GM23248 (cell line): Measurements from ENCODE around the gene RNFT2. TPM values are rescaled to one million over a fixed set of nuclear protein-coding genes. Genes with fewer than 3 reads are reported as not detected.

ENCODE experiments used
- DNase-seq: peaks from one replicate; pipeline ENCODE4 v3.0.0-alpha.2; 2015
- H2AFZ ChIP-seq: fragments of 200-600 bp; sonication (generic); 2 replicates; pipeline ENCODE4 v1.6.1; 2016; ENCODE audit warnings: antibody characterized with exemption
- H3F3A ChIP-seq: fragments of 200-600 bp; sonication (generic); 2 replicates; pipeline ENCODE4 v1.6.1; 2016; ENCODE audit warnings: mild to moderate bottlenecking, antibody characterized with exemption, mixed run types; ENCODE audit not compliant: insufficient read depth
- H3K27ac ChIP-seq: fragments of 200-600 bp; sonication (generic); 2 replicates; pipeline ENCODE4 v1.5.1; 2016; ENCODE audit warnings: mild to moderate bottlenecking
- H3K27me3 ChIP-seq: fragments of 200-600 bp; sonication (generic); replicated peaks from 2 replicates; pipeline ENCODE4 v1.6.1; 2016; ENCODE audit warnings: mild to moderate bottlenecking; ENCODE audit not compliant: insufficient read depth
- H3K36me3 ChIP-seq: fragments of 200-600 bp; sonication (generic); 2 replicates; pipeline ENCODE4 v1.6.1; 2016; ENCODE audit warnings: low read depth, mild to moderate bottlenecking
- H3K4me1 ChIP-seq: fragments of 200-600 bp; sonication (generic); 2 replicates; pipeline ENCODE4 v1.6.1; 2016; ENCODE audit warnings: mild to moderate bottlenecking; ENCODE audit not compliant: insufficient read depth
- H3K4me2 ChIP-seq: fragments of 200-600 bp; sonication (generic); one replicate; pipeline ENCODE4 v1.6.1; 2016; ENCODE audit warnings: mild to moderate bottlenecking; ENCODE audit not compliant: unreplicated experiment
- H3K4me3 ChIP-seq: fragments of 200-600 bp; sonication (generic); 2 replicates; pipeline ENCODE4 v1.5.1; 2016; ENCODE audit warnings: mild to moderate bottlenecking
- H3K79me2 ChIP-seq: fragments of 200-600 bp; sonication (generic); 2 replicates; pipeline ENCODE4 v1.6.1; 2016; ENCODE audit warnings: mild to moderate bottlenecking; ENCODE audit not compliant: insufficient read depth
- H3K9ac ChIP-seq: fragments of 200-600 bp; sonication (generic); 2 replicates; pipeline ENCODE4 v1.6.1; 2016; ENCODE audit warnings: mild to moderate bottlenecking
- H3K9me2 ChIP-seq: fragments of 200-600 bp; sonication (generic); 2 replicates; pipeline ENCODE4 v1.6.1; 2016; ENCODE audit warnings: mixed run types, mild to moderate bottlenecking, moderate library complexity; ENCODE audit not compliant: insufficient read depth
- H3K9me3 ChIP-seq: fragments of 200-600 bp; sonication (generic); one replicate; pipeline ENCODE4 v1.6.1; 2017; ENCODE audit warnings: low read depth
- H4K20me1 ChIP-seq: fragments of 200-600 bp; sonication (generic); 2 replicates; pipeline ENCODE4 v1.6.0; 2016; ENCODE audit not compliant: insufficient read depth
- EZH2 ChIP-seq: fragments of 200-600 bp; sonication (generic); IDR thresholded peaks from 2 replicates; pipeline ENCODE4 v1.6.1; 2018; ENCODE audit warnings: antibody characterized with exemption, mild to moderate bottlenecking; ENCODE audit not compliant: insufficient read depth, poor library complexity, severe bottlenecking
- EZH2phosphoT487 ChIP-seq: fragments of 200-600 bp; sonication (generic); IDR thresholded peaks from 2 replicates; pipeline ENCODE4 v1.6.1; 2018; ENCODE audit warnings: antibody characterized with exemption, moderate library complexity, mild to moderate bottlenecking, low read depth; ENCODE audit not compliant: insufficient read depth
- WGBS, 2 experiments: methylation state at CpG; one replicate each; pipeline ENCODE4 v1.1.6; 2015 to 2017; ENCODE audit warnings: low lambda C conversion rate in 2 of 2, low coverage in 1 of 2; ENCODE audit errors: missing lambda C conversion rate in 2 of 2; 5-methylcytosine and 5-hydroxymethylcytosine counted together
- in situ Hi-C: fragments of 300-500 bp; cut with MboI; formaldehyde crosslinking; loops from 2 replicates; pipeline ENCODE4 v1.15.0; 2020
- polyA plus RNA-seq: library from polyadenylated mRNA; unstranded; fragments of >200 nt; fragmentation: Nextera tagmentation; extraction: Ambion mirVana; gene quantifications from 2 replicates; pipeline ENCODE4 v1.2.1, GENCODE V29; 2016
- total RNA-seq: library from RNA; depleted of rRNA; stranded (reverse); fragments of >200 nt; shearing (Covaris generic); gene quantifications from 2 replicates; pipeline ENCODE4 v1.2.3, GENCODE V29; 2014

Gene RNFT2
- total and polyA plus RNA-seq, 2 experiments from 2014 or later, result 0.24 to 0.43 TPM

DNA sequence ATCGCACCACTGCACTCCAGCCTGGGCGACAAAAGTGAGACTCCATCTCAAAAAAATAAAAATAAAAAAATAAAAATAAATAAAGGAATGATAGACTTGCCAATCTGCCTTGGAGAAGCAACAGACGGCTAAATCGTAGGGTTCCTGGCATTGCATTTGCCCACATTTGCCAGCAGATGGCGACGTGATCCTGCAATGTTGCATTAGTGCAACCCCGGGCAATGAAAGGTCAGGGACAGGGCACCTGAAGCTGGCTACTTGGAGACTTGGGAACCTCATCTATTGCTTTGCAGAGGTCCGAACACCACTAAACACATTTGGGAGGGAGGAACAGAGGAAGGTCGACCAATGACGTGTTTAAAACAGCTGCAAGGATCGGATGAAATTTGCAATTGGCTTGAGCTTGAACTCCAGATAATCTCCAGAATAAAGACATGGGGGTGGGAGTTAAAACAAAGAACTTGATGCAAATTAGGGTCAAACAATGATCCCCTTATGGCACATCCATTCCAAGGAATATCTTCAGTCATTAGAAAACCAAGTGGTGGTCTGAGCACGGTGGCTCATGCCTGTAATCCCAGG, 34.8 kb upstream of the RNFT2 start:
- no peaks in the 10 kb centered on the region for H3K9me3 ChIP-seq
- no peak overlapping the region for H2AFZ ChIP-seq
- no peaks in the 10 kb centered on the region for H3K9me2 ChIP-seq
- 14 to 15% methylated on average over 12 of the region's 12 CpGs for WGBS, 2 experiments
- in situ Hi-C loops, result loop anchor here (25.0 kb wide), 1 partner anchor 409 kb away; no protein-coding TSS in a partner anchor
- no peaks in the 10 kb centered on the region for H3K27me3 ChIP-seq
- TF ChIP-seq EZH2, result no peak
- no peak for TF ChIP-seq EZH2phosphoT487
- no peak overlapping the region for H3K4me2 ChIP-seq
- H3K4me1 ChIP-seq, result no peaks in the 10 kb centered on the region
- no peak overlapping the region for H3K4me3 ChIP-seq
- H3K27ac ChIP-seq, result no peak overlapping the region
- peak; percentile 76 for DNase-seq
- no peaks in the 10 kb centered on the region for H4K20me1 ChIP-seq
- H3F3A ChIP-seq, result no peaks in the 10 kb centered on the region
- H3K9ac ChIP-seq, result no peak overlapping the region
- no peaks in the 10 kb centered on the region for H3K36me3 ChIP-seq
- H3K79me2 ChIP-seq, result no peaks in the 10 kb centered on the region

GRCh38 chr12:116707751-116708150, 30.4 kb upstream of the RNFT2 start:
- no peaks in the 10 kb centered on the region for H3F3A ChIP-seq
- no peaks in the 10 kb centered on the region for H3K79me2 ChIP-seq
- no peak overlapping the region for H3K9ac ChIP-seq
- no peaks in the 10 kb centered on the region for H3K9me3 ChIP-seq
- peaks cover 8% of the 10 kb centered on the region; the same call in 1 of the 2 replicates for H3K27me3 ChIP-seq
- no peaks in the 10 kb centered on the region for H4K20me1 ChIP-seq
- H3K4me3 ChIP-seq, result no peak overlapping the region
- in situ Hi-C loops, result loop anchor here (25.0 kb wide), 1 partner anchor 405 kb away; no protein-coding TSS in a partner anchor
- H3K4me2 ChIP-seq, result no peak overlapping the region
- H3K9me2 ChIP-seq, result no peaks in the 10 kb centered on the region
- no peak overlapping the region for H3K27ac ChIP-seq
- H3K4me1 ChIP-seq, result 0 out of 2 replicates have a peak, but pooled peaks cover 4% of the 10 kb centered on the region
- H3K36me3 ChIP-seq, result no peaks in the 10 kb centered on the region
- DNase-seq, result no peak
- TF ChIP-seq EZH2phosphoT487, result no peak
- TF ChIP-seq EZH2, result no peak
- 91 to 99% methylated on average over 9 of the region's 9 CpGs for WGBS, 2 experiments
- H2AFZ ChIP-seq, result no peak overlapping the region

- Histone ChIP-seq H4K20me1 (no peaks in the 10 kb centered on the region), H3K36me3 (no peaks in the 10 kb centered on the region), H3K9me3 (no peaks in the 10 kb centered on the region), H3K9me2 (no peaks in the 10 kb centered on the region), H3K79me2 (no peaks in the 10 kb centered on the region), H3K27ac (no peak overlapping the region), H3K4me3 (peak overlapping the region; percentile 52), H3K9ac (no peak overlapping the region), H3K4me2 (peak overlapping the region; percentile 88), H2AFZ (peak overlapping the region; percentile 70; the same call in 1 of the 2 replicates), H3F3A (no peaks in the 10 kb centered on the region), H3K27me3 (peaks cover 8% of the 10 kb centered on the region; the same call in 1 of the 2 replicates), H3K4me1 (0 out of 2 replicates have a peak, but pooled peaks cover 4% of the 10 kb centered on the region)
- 10 to 11% methylated on average over 24 to 26 of the region's 26 CpGs for WGBS, 2 experiments
- DNase-seq, result peak; percentile 82
- no peak for TF ChIP-seq EZH2phosphoT487
- TF ChIP-seq EZH2, result no peak
- in situ Hi-C loops, result loop anchor here (25.0 kb wide), 1 partner anchor 403 kb away; no protein-coding TSS in a partner anchor
These were observed 29.0 kb upstream of the RNFT2 start for GRCh38 chr12:116708826-116709756.

- in situ Hi-C loops, result loop anchor here (25.0 kb wide), 1 partner anchor 403 kb away; no protein-coding TSS in a partner anchor
- no peaks in the 10 kb centered on the region for H3K9me2 ChIP-seq
- H3K4me2 ChIP-seq, result no peak overlapping the region
- TF ChIP-seq EZH2phosphoT487 (no peak), EZH2 (peak; percentile 48)
- DNase-seq, result no peak
- no peaks in the 10 kb centered on the region for H3K9me3 ChIP-seq
- WGBS, 2 experiments, result 56 to 62% methylated on average over 10 of the region's 10 CpGs
- no peak overlapping the region for H3K27ac ChIP-seq
- H2AFZ ChIP-seq, result no peak overlapping the region
- peaks cover 8% of the 10 kb centered on the region; the same call in 1 of the 2 replicates for H3K27me3 ChIP-seq
- no peak overlapping the region for H3K4me3 ChIP-seq
- H3K9ac ChIP-seq, result no peak overlapping the region
- H3K79me2 ChIP-seq, result no peaks in the 10 kb centered on the region
- no peaks in the 10 kb centered on the region for H4K20me1 ChIP-seq
- no peaks in the 10 kb centered on the region for H3F3A ChIP-seq
- H3K36me3 ChIP-seq, result no peaks in the 10 kb centered on the region
- 0 out of 2 replicates have a peak, but pooled peaks cover 4% of the 10 kb centered on the region for H3K4me1 ChIP-seq
These were observed 28.3 kb upstream of the RNFT2 start for GRCh38 chr12:116709768-116710167.
